Fibroblast of lung (primary cell): ENCODE measurements around the gene MROH9.

Source experiments
- CTCF ChIP-seq, 2 donors: IDR thresholded peaks in 1 of 2; conservative IDR thresholded peaks in 1 of 2; 1 replicate in 1 of 2; 2 replicates in 1 of 2; pipeline ENCODE4 v1.5.1; 2011 to 2012; ENCODE audit warnings: low read length in 2 of 2, control low read depth in 1 of 2, inconsistent platforms in 1 of 2, low read depth in 1 of 2, mild to moderate bottlenecking in 1 of 2
- EZH2 ChIP-seq: IDR thresholded peaks from 2 replicates; pipeline ENCODE4 v1.5.1; 2012; ENCODE audit warnings: low read length, control low read depth, mild to moderate bottlenecking; ENCODE audit errors: missing control alignments

- TF ChIP-seq CTCF (conservative IDR thresholded peaks at IDR 0.05 in 1 of 2, IDR thresholded peaks at IDR 0.05 in 1 of 2; ENCODE audit: low read depth in 1 of 2, low read length in 2 of 2) (no peak), EZH2 (no peak)
Observed at GRCh38 chr1:171083222-171083621, 147.9 kb downstream of the MROH9 start.
